GM19438 (cell line): Measurements from ENCODE around the gene EMX1.
A peak's percentile ranks its signal among the peaks of the same experiment; 100 is the strongest.
"Not testable (repeated sequence)": the region's sequence is repeated elsewhere in the genome, so short reads cannot be mapped to it uniquely, and the experiment has no call there.

Experiments used
- ATAC-seq: cut with Tn5 transposase; IDR thresholded peaks from one replicate; pipeline ENCODE4 v1.9.1; 2021; ENCODE audit warnings: low read depth; ENCODE audit not compliant: unreplicated experiment

EMX1 gene

DNA sequence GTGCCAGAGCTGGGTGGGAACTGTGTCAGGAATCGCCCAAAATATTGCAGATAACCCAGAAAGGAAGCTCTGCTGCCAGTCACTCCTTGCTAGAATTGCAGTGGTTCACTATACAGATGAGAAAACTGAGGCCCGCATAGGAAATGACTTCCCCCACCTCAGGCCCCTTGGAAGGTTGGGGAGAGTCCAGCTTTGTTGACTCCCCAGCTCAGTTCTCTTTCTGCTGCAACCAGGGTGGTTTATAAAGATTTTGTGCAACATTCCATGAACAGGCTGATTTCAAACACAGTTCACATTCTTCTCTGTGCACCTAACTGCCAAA lies 18.8 kb upstream of the EMX1 start:
- no peak for ATAC-seq

DNA sequence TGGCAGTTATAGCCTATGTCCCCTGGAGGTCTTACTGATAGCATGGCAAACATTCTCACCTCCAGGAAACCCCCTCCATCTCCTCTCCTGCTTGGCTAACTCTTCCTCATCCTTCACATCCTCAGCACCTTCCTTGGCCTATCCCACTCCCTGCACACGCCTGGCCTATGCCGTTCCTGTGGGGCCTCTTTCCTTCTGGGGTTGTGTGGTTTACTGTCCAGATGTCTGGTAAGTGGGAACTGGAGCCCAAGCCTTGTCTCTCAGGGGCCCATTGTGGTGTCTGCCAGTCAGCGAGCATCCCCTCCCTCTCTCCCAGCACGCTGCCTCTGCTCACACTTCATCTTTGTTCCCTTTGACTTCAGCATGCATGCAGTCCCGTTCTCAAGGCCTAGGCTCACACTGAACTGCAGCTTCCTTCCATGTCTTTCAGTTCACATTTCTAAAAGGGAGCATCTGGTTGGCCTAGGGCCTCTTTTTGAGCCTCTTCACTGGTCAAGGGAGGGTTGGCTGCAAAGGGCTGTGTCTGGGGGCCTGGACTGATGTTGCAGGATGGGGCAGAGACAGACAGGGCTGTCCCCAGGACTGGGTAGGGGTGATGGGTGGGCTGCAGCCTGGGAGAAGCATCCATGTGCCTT lies 17.0 kb upstream of the EMX1 start:
- ATAC-seq = no peak

DNA sequence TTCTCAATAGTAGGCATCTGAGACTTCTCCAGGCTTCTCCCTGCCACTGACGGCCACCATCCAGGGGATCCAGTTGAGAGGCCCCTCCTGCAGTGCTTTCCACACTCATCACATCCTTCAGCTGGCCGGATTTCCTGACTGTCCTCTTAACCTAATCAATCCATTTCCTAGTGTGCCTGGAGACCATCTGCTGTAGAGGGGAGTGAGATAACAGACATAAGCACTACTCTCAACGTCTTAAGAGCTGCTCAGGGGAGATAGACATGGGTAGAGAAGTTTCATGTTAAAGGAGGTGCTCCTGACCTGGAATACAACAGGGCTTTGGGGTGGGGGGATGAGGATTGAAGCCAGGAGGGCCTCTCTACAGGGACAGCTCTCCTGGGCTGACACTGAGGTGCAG lies 15.9 kb upstream of the EMX1 start:
- no peak for ATAC-seq

- ATAC-seq = not testable (repeated sequence)
These were observed 9.9 kb upstream of the EMX1 start for GRCh38 chr2:72907369-72907768.

DNA sequence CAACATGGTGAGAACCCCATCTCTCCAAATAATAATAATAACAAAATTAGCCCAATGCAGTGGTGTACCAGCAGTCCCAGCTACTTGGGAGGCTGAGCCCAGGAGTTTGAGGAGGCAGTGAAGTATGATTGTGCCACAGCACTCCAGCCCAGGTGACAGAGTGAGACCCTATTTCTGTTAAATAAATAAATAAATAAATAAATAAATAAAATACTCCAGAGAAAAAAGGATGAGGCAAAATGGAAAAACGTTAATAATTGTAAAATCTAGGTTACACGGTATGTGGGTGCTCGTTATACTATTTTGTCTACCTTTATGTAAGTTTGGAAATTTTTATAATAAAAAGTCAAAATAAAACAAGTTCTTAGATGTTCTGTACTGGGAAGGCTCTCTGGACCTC lies 8.6 kb upstream of the EMX1 start:
- ATAC-seq = no peak

DNA sequence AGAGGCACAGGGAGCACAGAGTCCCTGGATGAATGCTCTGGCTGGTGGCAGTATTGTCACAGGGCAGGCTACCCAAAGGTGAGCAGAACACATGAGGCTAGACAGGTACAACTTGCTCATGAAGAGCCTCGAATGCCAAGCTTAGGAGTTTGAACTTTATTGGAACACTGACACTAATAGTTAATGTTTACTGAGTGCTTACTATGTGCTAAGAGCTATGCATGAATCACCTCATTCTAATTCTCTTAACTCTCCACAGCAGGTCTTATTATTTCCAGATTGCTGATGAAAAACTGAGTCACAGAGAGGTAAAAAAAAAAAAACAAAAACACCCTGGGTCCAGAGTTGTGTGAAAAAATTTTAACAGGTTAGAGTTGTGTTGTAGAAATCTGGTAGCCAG lies 6.1 kb upstream of the EMX1 start:
- ATAC-seq = no peak

GRCh38 chr2:72913486-72914205 lies 3.7 kb upstream of the EMX1 start:
- ATAC-seq = no peak

GRCh38 chr2:72914206-72914559 lies 3.1 kb upstream of the EMX1 start:
- ATAC-seq = no peak

DNA sequence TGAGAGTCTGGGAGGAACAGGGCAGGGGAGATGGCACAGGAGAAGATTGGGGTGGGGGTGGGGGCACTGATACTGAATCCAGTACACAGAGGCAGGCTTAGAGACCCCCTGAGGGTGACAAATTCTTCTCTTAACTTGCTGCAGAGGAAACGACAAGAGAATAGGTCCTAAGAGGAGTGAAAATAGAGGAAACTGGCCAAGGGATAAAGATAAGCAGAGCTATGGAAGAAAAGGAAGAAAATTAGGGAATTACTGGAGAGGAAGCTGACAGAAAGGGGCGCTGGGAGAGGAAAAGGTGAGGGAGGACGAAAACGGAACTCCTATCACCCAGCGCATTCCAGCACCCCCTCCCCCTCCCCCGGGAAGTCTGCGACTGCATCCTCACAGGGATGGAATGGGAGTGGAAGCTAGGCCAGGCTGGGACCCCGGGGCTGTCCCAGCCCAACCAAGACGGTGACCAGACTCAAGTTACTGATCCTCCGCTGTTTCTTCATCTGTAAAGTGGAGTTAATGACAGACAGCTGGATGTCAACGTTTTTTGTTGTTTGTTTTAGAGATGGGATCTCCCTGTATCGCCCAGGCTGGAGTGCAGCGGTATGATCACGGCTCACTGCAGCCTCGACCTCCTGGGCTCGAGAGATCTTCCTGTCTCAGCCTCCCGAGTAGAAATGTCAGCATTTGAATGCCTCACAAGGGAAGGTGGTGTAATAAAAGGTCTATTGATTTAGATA lies 2.6 kb upstream of the EMX1 start:
- no peak for ATAC-seq

DNA sequence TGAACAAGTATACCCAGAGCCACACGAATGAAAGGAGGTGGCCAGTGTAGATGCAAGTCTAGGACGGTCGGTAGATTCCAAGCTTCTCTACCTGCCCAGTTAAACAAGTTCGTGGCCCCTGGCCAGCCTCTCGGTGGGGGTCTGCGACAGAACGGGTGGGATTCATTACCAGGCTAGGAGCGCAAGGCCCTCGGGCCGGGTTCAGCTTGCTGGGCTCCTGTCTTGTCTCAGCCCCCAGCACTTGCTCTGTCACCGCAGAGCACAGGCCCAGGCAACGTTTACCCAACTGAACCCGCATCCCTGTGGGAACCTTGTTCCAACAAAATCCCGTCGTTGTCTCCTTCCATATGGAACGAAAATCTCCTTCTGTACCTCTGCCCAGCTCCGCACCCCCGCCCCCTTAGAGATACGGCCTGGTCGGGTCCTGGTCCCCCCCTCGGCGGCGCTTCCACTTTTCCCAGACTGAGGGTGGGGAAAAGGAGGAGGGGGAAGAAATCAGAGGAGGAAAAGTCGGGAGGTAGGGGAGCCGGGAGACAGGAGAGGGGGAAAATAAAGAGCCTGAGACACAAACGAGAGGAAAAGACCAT lies 1.9 kb upstream of the EMX1 start:
- ATAC-seq = no peak

DNA sequence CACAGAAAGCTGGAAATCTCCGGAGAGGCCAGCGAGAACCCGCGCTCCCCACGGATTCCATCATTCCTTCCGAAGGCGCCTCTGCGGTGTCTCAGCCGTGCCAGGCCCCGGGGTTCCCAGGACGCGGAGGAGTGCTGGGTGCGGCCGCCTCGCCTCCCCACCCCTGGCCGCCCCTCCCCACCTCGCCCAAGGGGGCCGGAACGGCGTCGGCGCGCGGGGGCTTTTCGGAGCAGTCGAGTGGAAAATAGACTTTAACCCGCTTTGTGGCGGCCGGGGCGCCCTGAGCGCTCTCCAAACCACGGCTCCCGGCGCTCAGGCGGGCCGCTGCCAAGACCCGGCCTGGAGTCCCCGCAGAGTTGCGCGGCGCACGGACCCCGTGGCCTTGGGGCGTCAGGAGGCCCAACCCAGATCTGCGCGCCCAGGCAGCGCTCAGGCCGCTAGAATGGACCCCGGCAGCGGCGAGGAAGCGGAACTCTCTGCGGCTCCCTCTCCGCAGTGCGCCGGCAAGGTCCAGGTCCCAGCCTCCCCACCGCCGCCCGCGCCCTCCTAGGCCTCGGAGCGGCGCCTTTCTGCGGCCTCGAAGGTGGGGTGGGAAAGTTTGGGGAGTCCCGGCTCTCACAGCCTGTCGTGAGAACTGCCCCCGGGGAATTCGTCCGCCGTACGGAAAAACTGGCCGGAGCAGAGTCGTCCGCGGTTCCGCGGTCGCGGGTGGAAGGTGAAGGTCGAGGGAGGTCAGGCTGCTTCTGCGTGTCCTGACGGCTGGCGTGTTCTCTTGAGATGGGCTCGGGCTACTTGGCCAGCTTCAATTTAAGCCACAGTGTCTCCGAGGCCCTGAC lies 1.2 kb upstream of the EMX1 start:
- ATAC-seq = peak; percentile 59

DNA sequence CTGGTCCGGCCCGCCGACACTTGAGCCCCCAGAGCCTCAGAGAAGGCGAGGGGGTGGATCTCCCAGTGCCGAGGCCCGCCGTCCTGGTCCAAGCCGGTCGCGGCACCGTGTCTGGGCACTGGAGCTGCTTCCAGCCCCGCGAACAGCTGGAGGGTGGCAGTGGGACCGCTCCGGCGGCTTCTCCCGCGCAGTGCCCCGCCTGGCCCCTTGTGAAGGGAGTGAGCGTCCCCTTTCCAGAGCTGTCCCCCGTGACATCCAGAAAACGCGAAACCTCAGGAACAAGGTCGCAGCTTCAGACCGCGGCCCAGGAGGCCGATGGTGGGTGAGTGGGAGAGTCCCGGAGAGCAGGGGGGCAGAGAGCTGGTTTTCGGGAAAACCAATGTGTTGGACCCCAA lies 579 bp upstream of the EMX1 start:
- peak; percentile 2 for ATAC-seq

DNA sequence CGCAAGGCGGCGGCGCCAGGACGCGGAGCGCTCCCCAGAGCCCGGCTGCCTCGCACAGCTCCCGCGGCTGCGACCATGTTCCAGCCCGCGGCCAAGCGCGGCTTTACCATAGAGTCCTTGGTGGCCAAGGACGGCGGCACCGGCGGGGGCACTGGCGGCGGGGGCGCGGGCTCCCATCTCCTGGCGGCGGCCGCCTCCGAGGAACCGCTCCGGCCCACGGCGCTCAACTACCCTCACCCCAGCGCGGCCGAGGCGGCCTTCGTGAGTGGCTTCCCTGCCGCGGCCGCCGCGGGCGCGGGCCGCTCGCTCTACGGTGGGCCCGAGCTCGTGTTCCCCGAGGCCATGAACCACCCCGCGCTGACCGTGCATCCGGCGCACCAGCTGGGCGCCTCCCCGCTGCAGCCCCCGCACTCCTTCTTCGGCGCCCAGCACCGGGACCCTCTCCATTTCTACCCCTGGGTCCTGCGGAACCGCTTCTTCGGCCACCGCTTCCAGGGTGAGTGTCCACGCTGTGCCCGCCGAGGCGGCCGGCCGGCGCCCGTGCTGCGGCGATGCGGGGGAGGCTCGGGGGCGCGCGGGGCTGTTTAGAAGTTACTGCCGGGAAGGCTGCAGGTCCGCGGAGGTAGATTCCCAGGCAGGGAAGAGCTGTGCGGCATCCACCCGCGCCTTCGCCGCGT lies 696 bp downstream of the EMX1 start:
- no peak for ATAC-seq

DNA sequence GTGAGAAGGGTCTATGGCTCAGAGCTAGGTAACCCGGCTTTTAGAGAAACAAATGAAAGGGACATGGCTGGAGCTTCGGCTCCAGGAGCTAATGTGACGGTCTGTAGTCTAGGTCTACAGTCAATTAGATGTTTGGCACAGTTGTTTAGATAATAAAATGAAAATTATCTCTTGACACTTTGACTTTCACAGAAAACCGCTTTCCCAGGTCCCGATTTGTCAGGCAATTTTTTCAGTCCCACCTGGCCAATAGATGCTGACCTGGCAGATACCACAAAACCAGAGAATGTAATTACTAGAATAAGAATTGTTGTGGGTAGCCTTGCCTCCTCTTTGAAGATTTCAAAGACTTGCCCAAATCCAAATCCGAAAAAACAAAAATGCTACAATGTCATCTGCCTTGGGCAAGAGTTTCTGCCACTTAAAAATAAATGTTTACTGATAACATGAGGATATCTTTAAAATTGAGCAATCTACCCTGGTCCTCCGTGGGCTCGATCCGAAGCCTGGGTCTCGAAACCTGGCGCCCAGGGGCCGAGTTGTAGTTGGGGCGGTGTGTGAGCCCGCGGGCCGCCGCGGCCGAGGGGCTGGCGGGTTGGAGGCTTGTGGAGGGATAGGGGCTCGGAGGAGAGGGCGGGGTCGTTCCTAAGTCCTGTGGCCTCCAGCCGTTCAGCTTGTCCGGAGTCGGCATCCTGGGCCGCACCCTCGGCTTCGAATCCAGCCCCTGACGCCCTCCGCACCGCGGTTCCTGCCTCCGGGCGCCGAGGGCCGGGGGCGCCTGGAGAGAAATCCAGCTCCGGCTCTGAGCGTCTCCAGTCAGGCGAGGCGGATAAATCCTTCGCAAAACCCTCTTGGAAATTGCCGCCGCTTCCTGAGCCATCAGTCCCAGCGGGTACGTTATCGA lies 2.3 kb downstream of the EMX1 start:
- ATAC-seq = no peak

- ATAC-seq = no peak
These were observed 3.2 kb downstream of the EMX1 start for GRCh38 chr2:72920318-72921087.

- no peak for ATAC-seq
These were observed 4.0 kb downstream of the EMX1 start for GRCh38 chr2:72921088-72921851.

DNA sequence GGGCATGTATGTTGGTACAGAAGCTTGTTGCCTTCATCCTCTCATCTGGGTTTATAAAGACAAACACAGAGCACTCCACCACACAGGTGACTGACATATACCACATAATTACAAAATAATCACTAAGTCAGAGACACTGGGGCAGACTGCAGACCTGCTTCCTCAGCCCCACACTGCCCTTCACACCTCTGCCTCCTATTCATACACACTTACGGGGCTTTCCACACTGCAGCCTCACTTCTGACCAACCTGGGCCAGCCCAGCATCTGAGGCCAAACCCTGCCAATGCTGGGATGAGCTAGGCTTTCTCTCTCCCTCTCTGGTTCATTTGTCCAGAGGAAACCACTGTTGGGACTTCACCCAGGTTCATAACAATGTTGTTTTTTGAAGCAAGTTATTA lies 4.5 kb downstream of the EMX1 start:
- no peak for ATAC-seq

DNA sequence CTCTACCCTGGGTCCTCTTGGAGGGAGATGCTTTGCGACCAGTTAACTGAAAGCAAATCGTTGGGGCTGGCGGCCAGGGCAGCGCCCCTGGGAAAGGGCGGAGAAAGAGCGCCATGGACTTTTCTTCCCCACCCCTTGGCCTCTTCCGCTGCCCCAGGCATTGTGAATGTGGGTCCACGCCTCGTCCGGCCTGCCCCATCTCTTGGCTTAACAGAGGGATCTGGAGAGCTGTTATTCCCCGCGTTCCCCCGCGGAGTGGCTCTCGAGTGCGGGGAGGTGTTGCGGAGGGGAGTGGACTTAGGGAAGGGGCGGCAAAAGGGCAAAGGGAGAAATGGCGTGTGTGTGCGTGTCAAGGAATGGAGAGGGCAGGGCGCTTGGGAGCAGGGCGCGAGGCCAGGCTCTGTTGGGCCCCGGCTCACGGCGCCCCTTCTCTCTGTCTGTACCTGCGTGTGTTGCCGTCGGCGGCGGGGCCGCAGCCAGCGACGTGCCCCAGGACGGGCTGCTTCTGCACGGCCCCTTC lies 6.6 kb downstream of the EMX1 start:
- no peak for ATAC-seq
